GM12892 (cell line): ENCODE measurements around the gene PRR27. TPM values are rescaled to one million over a fixed set of nuclear protein-coding genes. Genes with fewer than 3 reads are reported as not detected.

Source experiments
- DNase-seq: peaks from one replicate; pipeline ENCODE4 v3.0.0; 2011; ENCODE audit not compliant: insufficient read length
- FAIRE-seq: peaks from 2 replicates; lab custom pipeline; 2011; peaks lifted over from hg19 to GRCh38; lab: Jason Lieb, UNC
- POLR2A ChIP-seq: IDR thresholded peaks from 2 replicates; pipeline ENCODE4 v1.6.1; 2011; ENCODE audit warnings: low read depth, low read length, control low read depth
- POLR2AphosphoS5 ChIP-seq: IDR thresholded peaks from 2 replicates; pipeline ENCODE4 v1.6.1; 2011; ENCODE audit warnings: low read depth, low read length, control low read depth
- TAF1 ChIP-seq: IDR thresholded peaks from 2 replicates; pipeline ENCODE4 v1.6.1; 2011; ENCODE audit warnings: low read depth, mild to moderate bottlenecking, control low read depth, low read length, borderline replicate concordance
- polyA plus RNA-seq: library from polyadenylated mRNA; unstranded; fragments of >200 nt; gene quantifications from one replicate; pipeline ENCODE4 v1.2.1, GENCODE V29; 2012; ENCODE audit warnings: missing spikeins, inconsistent platforms; ENCODE audit not compliant: missing spikeins

PRR27 gene
- not detected for polyA plus RNA-seq

DNA sequence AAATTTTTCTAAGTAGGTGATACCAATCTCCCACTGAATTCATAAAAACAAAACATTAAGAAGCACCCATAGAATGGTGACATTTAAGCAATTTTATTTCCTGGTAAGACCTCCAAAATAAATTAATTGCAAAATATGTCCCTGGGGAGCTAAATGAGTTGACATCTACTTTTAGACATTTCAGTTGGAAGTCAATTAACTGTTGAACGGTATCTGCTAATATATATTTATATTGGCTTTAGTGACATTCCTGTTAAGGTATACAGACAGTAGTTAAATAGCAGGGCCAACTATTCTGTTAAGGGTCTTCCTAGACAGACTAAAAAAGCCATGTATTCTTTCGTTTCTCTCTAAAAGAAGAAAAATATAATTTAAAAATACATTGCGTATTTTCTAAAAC, at the start of gene PRR27:
Gene PRR27 (plus strand): TSS at position 301 of the 400 bp plus-strand sequence. CDS start 139 bp downstream, outside the sequence.
- DNase-seq: no peak
- TF ChIP-seq POLR2A (no peak), TAF1 (no peak), POLR2AphosphoS5 (no peak)
- FAIRE-seq: no peak

- DNase-seq (no peak), FAIRE-seq (no peak)
- TF ChIP-seq TAF1 (no peak), POLR2A (no peak), POLR2AphosphoS5 (no peak)
These were observed 43.1 kb upstream of the PRR27 start for GRCh38 chr4:70110917-70111316.

GRCh38 chr4:70113656-70114055, 40.4 kb upstream of the PRR27 start:
- DNase-seq: no peak
- TF ChIP-seq POLR2A (no peak), TAF1 (no peak), POLR2AphosphoS5 (no peak)
- FAIRE-seq: no peak

GRCh38 chr4:70114096-70114495, 39.9 kb upstream of the PRR27 start:
- no peak for FAIRE-seq

DNA sequence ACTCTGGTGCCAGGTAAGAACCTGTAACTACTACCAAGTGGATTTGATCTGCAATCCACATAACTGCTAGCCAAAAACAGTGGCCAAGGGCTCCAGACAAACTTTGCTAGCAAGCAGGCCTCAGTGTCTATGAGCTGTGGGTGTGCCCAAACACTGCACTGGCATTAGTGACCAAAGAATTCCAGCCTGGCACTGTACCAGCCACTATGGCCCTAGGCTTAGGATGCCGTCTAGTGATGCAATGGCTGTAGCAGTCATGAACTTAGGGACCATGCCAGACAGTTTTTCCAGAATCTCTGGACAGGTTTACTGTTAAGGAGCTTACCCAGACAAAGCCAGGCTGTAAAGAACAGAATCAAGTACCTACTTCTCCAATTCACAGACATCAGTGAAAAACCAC, 33.7 kb upstream of the PRR27 start:
- no peak for TF ChIP-seq POLR2A
- no peak for TF ChIP-seq TAF1
- no peak for TF ChIP-seq POLR2AphosphoS5
- DNase-seq (no peak), FAIRE-seq (no peak)

More at GRCh38 chr4:70114096-70114495, 39.9 kb upstream of the PRR27 start:
- no peak for TF ChIP-seq TAF1
- TF ChIP-seq POLR2AphosphoS5: no peak
- no peak for TF ChIP-seq POLR2A
- no peak for DNase-seq

DNA sequence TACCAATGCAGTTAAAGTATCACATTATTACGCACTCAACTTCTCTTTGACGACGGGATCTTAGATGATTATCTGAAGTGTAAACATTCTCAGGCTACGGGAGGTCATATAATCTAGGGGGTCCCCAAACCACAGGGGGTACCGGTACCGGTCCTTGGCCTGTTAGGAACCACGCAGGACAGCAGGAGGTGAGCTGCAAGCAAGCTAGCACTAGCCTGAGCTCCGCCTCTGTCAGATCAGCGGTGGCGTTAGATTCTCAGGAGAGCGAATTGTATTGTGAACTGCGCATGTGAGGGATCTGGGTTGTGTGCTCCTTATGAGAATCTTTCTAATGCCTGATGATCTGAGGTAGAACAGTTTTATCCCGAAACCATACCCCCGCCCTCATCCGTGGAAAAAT, 20.6 kb upstream of the PRR27 start:
- DNase-seq: no peak
- no peak for FAIRE-seq
- no peak for TF ChIP-seq TAF1

DNA sequence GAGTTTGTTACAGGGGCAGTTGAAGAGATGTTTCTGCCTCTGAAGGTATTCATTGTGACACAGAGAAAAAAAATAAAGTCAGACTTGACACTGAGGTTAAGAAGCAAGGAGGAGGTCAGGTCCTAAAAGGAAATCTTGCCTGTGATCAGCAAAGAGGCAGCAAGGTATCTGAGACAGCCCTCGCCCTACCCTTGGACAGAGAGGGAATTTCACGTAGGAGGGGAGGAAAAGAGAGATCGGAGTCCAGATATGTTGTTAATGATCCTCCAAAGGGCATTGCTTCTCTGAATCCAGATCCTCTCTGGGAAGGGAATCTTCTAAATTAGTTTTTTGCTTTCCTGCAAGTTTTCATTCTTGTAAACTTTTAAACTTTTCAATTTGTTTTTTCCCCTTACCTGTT, 15.3 kb upstream of the PRR27 start:
- FAIRE-seq (no peak), DNase-seq (no peak)
- TF ChIP-seq POLR2A (no peak), TAF1 (no peak), POLR2AphosphoS5 (no peak)

DNA sequence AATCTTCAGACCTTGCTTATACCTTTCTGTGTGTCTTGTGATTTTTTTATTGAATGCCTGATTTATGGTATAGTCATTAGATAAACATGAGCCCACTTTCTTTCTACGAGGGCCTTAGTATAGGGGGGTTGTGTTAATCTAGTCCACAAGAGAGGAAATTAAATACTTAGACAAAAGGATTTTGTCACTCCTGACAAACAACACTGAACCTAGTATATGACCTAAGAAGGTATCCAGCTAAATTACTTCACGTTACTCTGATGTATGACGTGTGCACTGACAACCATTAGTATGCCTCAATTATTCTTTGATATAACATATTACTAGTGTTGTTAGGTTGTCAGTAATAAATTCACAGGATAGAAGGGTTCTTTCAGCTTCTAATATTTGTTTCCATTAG, 2.8 kb upstream of the PRR27 start:
- no peak for TF ChIP-seq POLR2A
- TF ChIP-seq TAF1: no peak
- no peak for TF ChIP-seq POLR2AphosphoS5
- FAIRE-seq: no peak
- DNase-seq: no peak

- TF ChIP-seq TAF1 (no peak), POLR2A (no peak), POLR2AphosphoS5 (no peak)
- DNase-seq (no peak), FAIRE-seq (no peak)
These were observed 1.9 kb upstream of the PRR27 start for GRCh38 chr4:70152088-70152487.

GRCh38 chr4:70158576-70158975, 4.5 kb downstream of the PRR27 start:
- FAIRE-seq (no peak), DNase-seq (no peak)
- TF ChIP-seq POLR2AphosphoS5 (no peak), TAF1 (no peak), POLR2A (no peak)

GRCh38 chr4:70177090-70177489, 23.1 kb downstream of the PRR27 start:
- TF ChIP-seq POLR2A: no peak
- no peak for TF ChIP-seq TAF1
- no peak for TF ChIP-seq POLR2AphosphoS5
- no peak for DNase-seq
- FAIRE-seq: no peak

GRCh38 chr4:70178075-70178660, 24.1 kb downstream of the PRR27 start:
- FAIRE-seq (no peak), DNase-seq (no peak)
- TF ChIP-seq POLR2AphosphoS5 (no peak), TAF1 (no peak), POLR2A (no peak)
